Spleen (tissue), 7 donors: Measurements from ENCODE around the gene EXOC6B.

Source experiments
- CTCF ChIP-seq, 11 experiments: fragments of 200-600 bp in 7 of 11; fragments of 450-650 bp in 4 of 11; sonication (generic) in 4 of 11; IDR thresholded peaks in 8 of 11; conservative IDR thresholded peaks in 3 of 11; 1 replicate in 7 of 11; 2 replicates in 4 of 11; pipeline versions ENCODE4 v1.4.0 to v1.8.0; 2016 to 2021; ENCODE audit warnings: antibody characterized with exemption in 11 of 11, inconsistent platforms in 4 of 11, mild to moderate bottlenecking in 1 of 11
- POLR2A ChIP-seq, 3 donors: fragments of 450-650 bp; IDR thresholded peaks; one replicate each; pipeline ENCODE4 v1.5.1; 2017; ENCODE audit warnings: antibody characterized with exemption in 3 of 3, mild to moderate bottlenecking in 1 of 3
- donor health status: DM: no; HTN: no; CAD: no; lungs with moderate emphysema.
- donor health status: DM: no; HTN: no; CAD: no.
- donor health status: DM: no; HTN: no; CAD: no.

- TF ChIP-seq CTCF (IDR thresholded peaks at IDR 0.05 in 8 of 11, conservative IDR thresholded peaks at IDR 0.05 in 3 of 11), result no peak
- TF ChIP-seq POLR2A (IDR thresholded peaks at IDR 0.05), result no peak
Observed at GRCh38 chr2:72237549-72237948, 588.3 kb downstream of the EXOC6B start.
